LNCAP (cell line): ENCODE results near the gene BST1.

Experiments used
- TF ChIP-seq, protein P1 (sequence below): fragments of 450-650 bp; IDR thresholded peaks from 2 replicates; pipeline ENCODE4 v1.5.1; 2017; ENCODE audit warnings: mild to moderate bottlenecking

BST1 gene

GRCh38 chr4:15658136-15658770, 44.6 kb upstream of the BST1 start:
- TF ChIP-seq, protein P1, sequence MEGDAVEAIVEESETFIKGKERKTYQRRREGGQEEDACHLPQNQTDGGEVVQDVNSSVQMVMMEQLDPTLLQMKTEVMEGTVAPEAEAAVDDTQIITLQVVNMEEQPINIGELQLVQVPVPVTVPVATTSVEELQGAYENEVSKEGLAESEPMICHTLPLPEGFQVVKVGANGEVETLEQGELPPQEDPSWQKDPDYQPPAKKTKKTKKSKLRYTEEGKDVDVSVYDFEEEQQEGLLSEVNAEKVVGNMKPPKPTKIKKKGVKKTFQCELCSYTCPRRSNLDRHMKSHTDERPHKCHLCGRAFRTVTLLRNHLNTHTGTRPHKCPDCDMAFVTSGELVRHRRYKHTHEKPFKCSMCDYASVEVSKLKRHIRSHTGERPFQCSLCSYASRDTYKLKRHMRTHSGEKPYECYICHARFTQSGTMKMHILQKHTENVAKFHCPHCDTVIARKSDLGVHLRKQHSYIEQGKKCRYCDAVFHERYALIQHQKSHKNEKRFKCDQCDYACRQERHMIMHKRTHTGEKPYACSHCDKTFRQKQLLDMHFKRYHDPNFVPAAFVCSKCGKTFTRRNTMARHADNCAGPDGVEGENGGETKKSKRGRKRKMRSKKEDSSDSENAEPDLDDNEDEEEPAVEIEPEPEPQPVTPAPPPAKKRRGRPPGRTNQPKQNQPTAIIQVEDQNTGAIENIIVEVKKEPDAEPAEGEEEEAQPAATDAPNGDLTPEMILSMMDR = no peak

DNA sequence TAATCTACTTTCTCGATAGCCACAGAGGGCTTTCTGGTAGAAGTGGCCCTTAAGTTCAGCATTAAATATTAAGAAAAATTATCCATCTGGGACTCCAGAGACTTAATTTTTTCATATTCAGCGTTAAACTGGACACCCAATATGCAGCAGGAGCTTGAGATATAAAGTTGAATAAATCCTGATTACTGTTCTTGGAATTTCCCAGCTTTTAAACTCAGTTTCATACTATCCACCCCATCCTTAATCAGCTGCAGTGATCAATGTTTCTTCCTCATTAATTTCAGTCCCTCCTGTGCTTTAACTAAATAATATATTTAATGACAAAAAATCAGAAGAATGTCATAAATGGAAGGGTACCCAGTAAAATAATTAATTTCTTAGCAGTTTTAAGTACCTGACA, 44.1 kb upstream of the BST1 start:
- TF ChIP-seq, protein P1 = no peak

- TF ChIP-seq, protein P1 = no peak
Measured at GRCh38 chr4:15659768-15660570, 42.9 kb upstream of the BST1 start.

DNA sequence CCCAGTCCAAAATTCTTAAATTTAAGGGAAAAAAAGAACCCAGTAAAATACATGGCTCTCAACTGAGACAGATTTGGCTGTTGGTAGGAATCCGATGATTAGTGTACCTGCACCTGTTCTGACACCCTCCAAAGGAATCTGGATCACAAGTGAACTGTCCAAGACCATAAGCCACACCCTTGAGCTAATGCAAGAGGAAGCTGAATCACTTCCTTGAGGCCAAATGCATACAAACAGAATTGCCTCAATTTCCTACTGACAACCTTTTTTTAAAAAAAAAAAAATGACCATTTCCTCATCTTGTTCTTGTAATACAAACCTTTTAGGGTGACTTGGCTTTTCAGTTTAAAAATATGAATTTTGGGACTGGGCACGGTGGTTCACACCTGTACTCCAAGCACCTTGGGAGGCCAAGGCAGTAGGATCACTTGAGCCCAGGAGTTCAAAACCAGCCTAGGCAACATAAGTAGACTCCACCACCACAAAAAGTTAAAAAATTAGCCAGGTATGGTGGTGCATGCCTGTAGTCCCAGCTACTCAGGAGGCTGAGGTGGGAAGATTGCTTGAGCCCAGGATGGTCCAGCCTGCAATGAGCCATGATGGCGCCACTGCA, 37.0 kb upstream of the BST1 start:
- TF ChIP-seq, protein P1 = no peak

DNA sequence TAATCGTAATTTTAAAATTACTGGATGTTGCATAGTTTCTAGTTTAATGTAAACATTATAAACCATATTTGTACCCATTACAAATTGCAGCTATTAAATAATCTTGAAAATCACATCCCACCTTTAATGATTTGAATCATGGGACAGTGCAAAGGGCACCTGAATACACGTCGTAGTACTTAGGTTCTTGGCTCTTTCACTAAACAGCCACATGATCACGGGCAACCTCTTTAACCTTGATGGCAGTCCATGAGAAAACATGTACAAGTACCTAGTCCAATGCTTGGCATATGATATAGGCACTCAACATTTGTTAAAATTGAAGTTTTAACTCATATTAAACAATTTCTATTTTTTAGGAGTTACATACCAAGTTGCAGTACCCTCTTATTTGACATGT, 35.9 kb upstream of the BST1 start:
- TF ChIP-seq, protein P1 = no peak

DNA sequence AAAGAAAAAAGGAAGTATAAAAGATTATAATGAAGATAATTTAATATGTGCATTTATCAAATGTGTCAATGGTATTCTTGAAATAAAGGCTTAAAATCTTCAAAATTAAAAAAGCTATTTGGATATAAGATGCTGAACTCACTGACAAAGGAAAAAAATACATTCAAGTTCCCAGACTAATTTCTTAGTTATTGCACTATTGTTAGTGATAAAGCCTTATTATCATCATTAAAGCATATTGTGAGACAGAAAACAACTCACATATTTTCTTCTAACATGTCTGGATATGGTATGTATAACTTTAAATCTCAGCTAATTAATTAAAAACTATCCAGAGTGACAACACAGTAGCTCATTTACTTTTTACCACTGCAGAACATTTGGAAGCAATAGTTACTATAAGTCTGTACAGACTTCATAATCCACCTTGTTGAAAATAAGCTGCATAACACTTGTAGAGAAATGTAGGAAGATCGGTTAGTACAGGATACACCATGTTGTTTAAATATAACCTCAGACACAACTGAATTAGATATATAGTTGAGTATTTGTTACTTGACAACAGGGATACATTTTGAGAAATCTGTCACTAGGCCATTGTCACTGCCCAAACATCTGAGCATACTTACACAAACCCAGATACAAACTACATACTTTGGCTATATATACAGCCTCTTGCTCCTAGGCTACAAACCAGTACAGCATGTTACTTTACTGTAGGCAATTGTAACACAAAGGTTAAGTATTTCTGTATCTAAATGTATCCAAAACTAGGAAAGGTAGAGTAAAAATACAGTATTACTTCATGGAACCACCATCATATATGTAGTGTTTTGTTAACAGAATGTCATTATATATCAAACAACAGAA, 34.1 kb upstream of the BST1 start:
- TF ChIP-seq, protein P1 = no peak

- TF ChIP-seq, protein P1 = no peak
Measured at GRCh38 chr4:15670576-15670975, 32.3 kb upstream of the BST1 start.
